Endothelial cell of umbilical vein (primary cell): ENCODE measurements around the gene SLC7A11. TPM values are rescaled to one million over a fixed set of nuclear protein-coding genes. Genes with fewer than 3 reads are reported as not detected.

ENCODE experiments used
- BruUV-seq: library from RNA; stranded (reverse); fragments of 400-500 nt; replicated peaks from 2 replicates; lab custom pipeline; 2021; lab: Mats Ljungman, UMichigan
- CTCF ChIA-PET: fragments of 300-600, 350-600 bp; sonication (Branson Sonifier 250); formaldehyde crosslinking; loops from one replicate; lab custom pipeline; 2021; ENCODE audit warnings: antibody characterized with exemption, inconsistent platforms; lab: Charles Lee
- POLR2A ChIA-PET: fragments of 300-600, 350-600 bp; sonication (Branson Sonifier 250); formaldehyde crosslinking; loops from one replicate; lab custom pipeline; 2021; ENCODE audit warnings: antibody characterized with exemption, inconsistent platforms; lab: Charles Lee
- DNase-seq: peaks from one replicate; pipeline ENCODE4 v3.0.0-alpha.2; 2011; ENCODE audit warnings: low read depth, low spot score
- FAIRE-seq: peaks from 2 replicates; lab custom pipeline; 2011; peaks lifted over from hg19 to GRCh38; lab: Jason Lieb, UNC
- H2AFZ ChIP-seq: 2 replicates; pipeline ENCODE4 v1.6.0; 2012; ENCODE audit warnings: low read depth, low read length, control low read depth, inconsistent platforms
- H3K27ac ChIP-seq: 2 replicates; pipeline ENCODE4 v1.5.1; 2011; ENCODE audit warnings: low read depth, mild to moderate bottlenecking, control low read depth, low read length, moderate library complexity; ENCODE audit not compliant: insufficient read depth
- H3K27me3 ChIP-seq, 2 experiments: 2 replicates each; pipeline versions ENCODE4 v1.6.0 to v1.6.1; 2011; ENCODE audit warnings: low read length in 2 of 2, mixed read lengths in 1 of 2; ENCODE audit not compliant: control insufficient read depth in 2 of 2, insufficient read depth in 2 of 2
- H3K36me3 ChIP-seq, 2 experiments: 2 replicates in 1 of 2; 3 replicates in 1 of 2; pipeline ENCODE4 v1.5.1; 2011; ENCODE audit warnings: low read length in 2 of 2, mild to moderate bottlenecking in 1 of 2, moderate library complexity in 1 of 2; ENCODE audit not compliant: control insufficient read depth in 2 of 2, insufficient read depth in 2 of 2; ENCODE audit errors: extremely low read depth in 1 of 2
- H3K4me1 ChIP-seq: 3 replicates; pipeline ENCODE4 v1.5.1; 2011; ENCODE audit warnings: mild to moderate bottlenecking, low read length; ENCODE audit not compliant: control insufficient read depth, insufficient read depth; ENCODE audit errors: extremely low read depth
- H3K4me2 ChIP-seq: 2 replicates; pipeline ENCODE4 v1.6.1; 2011; ENCODE audit warnings: low read length, control low read depth, mixed read lengths; ENCODE audit not compliant: insufficient read depth
- H3K4me3 ChIP-seq, 3 experiments: fragments of 200-600 bp in 1 of 3; sonication (generic), shearing (Covaris generic) in 1 of 3; replicated peaks in 1 of 3; 2 replicates each; pipeline ENCODE4 v1.5.1; 2011 to 2016; ENCODE audit warnings: control low read depth in 3 of 3, low read length in 3 of 3, mild to moderate bottlenecking in 2 of 3, inconsistent platforms in 1 of 3, low read depth in 1 of 3, moderate library complexity in 1 of 3; ENCODE audit not compliant: insufficient read depth in 1 of 3
- H3K79me2 ChIP-seq: 2 replicates; pipeline ENCODE4 v1.6.0; 2012; ENCODE audit warnings: low read length, inconsistent platforms; ENCODE audit not compliant: control insufficient read depth, insufficient read depth
- H3K9ac ChIP-seq: replicated peaks from 2 replicates; pipeline ENCODE3; 2011; ENCODE audit warnings: low read length, control low read depth; ENCODE audit not compliant: insufficient read depth; ENCODE audit errors: extremely low read depth
- H3K9me1 ChIP-seq: replicated peaks from 3 replicates; pipeline ENCODE4 v1.6.0; 2011; ENCODE audit warnings: mild to moderate bottlenecking, low read length; ENCODE audit not compliant: control insufficient read depth, insufficient read depth; ENCODE audit errors: extremely low read depth
- H3K9me3 ChIP-seq: replicated peaks from 2 replicates; pipeline ENCODE4 v1.5.1; 2012; ENCODE audit warnings: low read length, inconsistent platforms; ENCODE audit not compliant: control insufficient read depth, insufficient read depth
- H4K20me1 ChIP-seq: replicated peaks from 2 replicates; pipeline ENCODE3; 2011; ENCODE audit warnings: mild to moderate bottlenecking, low read length; ENCODE audit not compliant: control insufficient read depth, insufficient read depth; ENCODE audit errors: extremely low read depth
- CTCF ChIP-seq, 2 donors: IDR thresholded peaks; 1 replicate in 1 of 2; 2 replicates in 1 of 2; pipeline ENCODE4 v1.5.1; 2011; ENCODE audit warnings: low read length in 2 of 2, mild to moderate bottlenecking in 2 of 2, moderate library complexity in 2 of 2, control low read depth in 1 of 2, inconsistent platforms in 1 of 2, low read depth in 1 of 2; ENCODE audit not compliant: insufficient read depth in 1 of 2; ENCODE audit errors: extremely low read depth in 1 of 2
- EZH2 ChIP-seq: IDR thresholded peaks from 2 replicates; pipeline ENCODE4 v1.6.1; 2012; ENCODE audit warnings: borderline replicate concordance, low read depth, mild to moderate bottlenecking, moderate library complexity, low read length, inconsistent platforms; ENCODE audit not compliant: severe bottlenecking
- FOS ChIP-seq: IDR thresholded peaks from 2 replicates; pipeline ENCODE4 v1.6.1; 2011; ENCODE audit warnings: mild to moderate bottlenecking, low read length, moderate library complexity, borderline replicate concordance; ENCODE audit not compliant: insufficient read depth
- GATA2 ChIP-seq: IDR thresholded peaks from 2 replicates; pipeline ENCODE4 v1.7.0; 2011; ENCODE audit warnings: low read depth, mild to moderate bottlenecking, moderate library complexity, mixed read lengths, low read length; ENCODE audit not compliant: insufficient read length, insufficient read depth
- JUN ChIP-seq: IDR thresholded peaks from 2 replicates; pipeline ENCODE4 v1.6.1; 2011; ENCODE audit warnings: borderline replicate concordance, low read depth; ENCODE audit not compliant: insufficient read length, insufficient read depth
- MAX ChIP-seq: IDR thresholded peaks from 2 replicates; pipeline ENCODE4 v1.6.1; 2011; ENCODE audit not compliant: insufficient read depth, insufficient read length
- MYC ChIP-seq: IDR thresholded peaks from one replicate; pipeline ENCODE4 v1.6.1; 2011; ENCODE audit warnings: mild to moderate bottlenecking, low read depth, low read length
- POLR2A ChIP-seq: IDR thresholded peaks from 2 replicates; pipeline ENCODE4 v1.6.1; 2012; ENCODE audit warnings: low read depth, mild to moderate bottlenecking, control low read depth, low read length
- POLR2AphosphoS5 ChIP-seq: IDR thresholded peaks from 2 replicates; pipeline ENCODE4 v1.6.1; 2012; ENCODE audit warnings: low read depth, mild to moderate bottlenecking, control low read depth, low read length, moderate library complexity; ENCODE audit not compliant: insufficient read depth
- dilution Hi-C: fragments of 300-500 bp; cut with MboI; formaldehyde crosslinking; loops from one replicate; pipeline ENCODE4 v1.15.0; 2019; ENCODE audit warnings: low sequenced_read_pairs; ENCODE audit not compliant: extremely low pct_ligation_motif_present
- intact Hi-C: fragments of 100-400 bp; cut with micrococcal nuclease; formaldehyde crosslinking; loops from one replicate; pipeline ENCODE4 v1.10.0; 2022
- polyA plus RNA-seq, 4 experiments: library from polyadenylated mRNA; depleted of rRNA in 3 of 4; stranded (reverse) in 3 of 4; unstranded in 1 of 4; fragments of >200 nt; gene quantifications; 2 replicates each; pipeline versions ENCODE4 v1.2.1 to v1.2.3, GENCODE V29; 2011 to 2012; ENCODE audit warnings: missing spikeins in 1 of 4
- total RNA-seq: library from RNA; stranded (reverse); gene quantifications from 2 replicates; pipeline ENCODE4 v1.2.3, GENCODE V29; 2021

SLC7A11 gene
- total and polyA plus RNA-seq, 2 donors (not counting 3 experiments of a cell fraction or from before 2014, with no cell fraction given): 28.4 to 82.7 TPM

GRCh38 chr4:138252551-138252950 is 10.4 kb upstream of the SLC7A11 start:
- DNase-seq (no peak), FAIRE-seq (no peak)
- H3K4me1 ChIP-seq: peaks cover 6% of the 10 kb centered on the region
- no peaks in the 10 kb centered on the region for H3K27me3 ChIP-seq
- intact Hi-C loops: no loop called here
- no peak overlapping the region for H3K27ac ChIP-seq
- dilution Hi-C loops: no loop called here
- no peaks in the 10 kb centered on the region for H3K9me3 ChIP-seq
- ChIA-PET POLR2A (interaction anchor here (0.7 kb wide), 1 partner anchor 25 kb away, joined by 3 read pairs; no protein-coding TSS in a partner anchor), CTCF (interaction anchor here (1.6 kb wide), 1 partner anchor 10 kb away, joined by 5 read pairs; the partner anchor contains the start of gene SLC7A11)
- no TSS peak for BruUV-seq
- H4K20me1 ChIP-seq: no peaks in the 10 kb centered on the region
- no peak overlapping the region for H3K9ac ChIP-seq
- no peak overlapping the region for H2AFZ ChIP-seq
- H3K4me2 ChIP-seq: no peak overlapping the region
- no peak overlapping the region for H3K4me3 ChIP-seq
- no peaks in the 10 kb centered on the region for H3K79me2 ChIP-seq
- TF ChIP-seq MYC (no peak), POLR2A (no peak), JUN (no peak), FOS (no peak), EZH2 (no peak), POLR2AphosphoS5 (no peak), CTCF (IDR thresholded peaks at IDR 0.05; ENCODE audit: extremely low read depth in 1 of 2, insufficient read depth in 1 of 2, low read depth in 1 of 2, low read length in 2 of 2) (no peak), GATA2 (no peak), MAX (no peak)
- no peaks in the 10 kb centered on the region for H3K36me3 ChIP-seq
- no peaks in the 10 kb centered on the region for H3K9me1 ChIP-seq
